IPS-18c (cell line): ENCODE measurements around the gene KCNAB2.

Experiments
- H3K4me3 ChIP-seq: 2 replicates; pipeline ENCODE4 v1.7.0; 2013; ENCODE audit warnings: low read depth, mild to moderate bottlenecking, low read length, moderate library complexity; ENCODE audit not compliant: insufficient read depth
- H3K9me3 ChIP-seq: one replicate; pipeline ENCODE4 v1.6.1; 2013; ENCODE audit warnings: mild to moderate bottlenecking, low read length, moderate library complexity; ENCODE audit not compliant: control insufficient read depth, insufficient read depth

Gene KCNAB2

GRCh38 chr1:6134741-6135510, 89.2 kb downstream of the KCNAB2 start:
- no peak overlapping the region for H3K4me3 ChIP-seq

DNA sequence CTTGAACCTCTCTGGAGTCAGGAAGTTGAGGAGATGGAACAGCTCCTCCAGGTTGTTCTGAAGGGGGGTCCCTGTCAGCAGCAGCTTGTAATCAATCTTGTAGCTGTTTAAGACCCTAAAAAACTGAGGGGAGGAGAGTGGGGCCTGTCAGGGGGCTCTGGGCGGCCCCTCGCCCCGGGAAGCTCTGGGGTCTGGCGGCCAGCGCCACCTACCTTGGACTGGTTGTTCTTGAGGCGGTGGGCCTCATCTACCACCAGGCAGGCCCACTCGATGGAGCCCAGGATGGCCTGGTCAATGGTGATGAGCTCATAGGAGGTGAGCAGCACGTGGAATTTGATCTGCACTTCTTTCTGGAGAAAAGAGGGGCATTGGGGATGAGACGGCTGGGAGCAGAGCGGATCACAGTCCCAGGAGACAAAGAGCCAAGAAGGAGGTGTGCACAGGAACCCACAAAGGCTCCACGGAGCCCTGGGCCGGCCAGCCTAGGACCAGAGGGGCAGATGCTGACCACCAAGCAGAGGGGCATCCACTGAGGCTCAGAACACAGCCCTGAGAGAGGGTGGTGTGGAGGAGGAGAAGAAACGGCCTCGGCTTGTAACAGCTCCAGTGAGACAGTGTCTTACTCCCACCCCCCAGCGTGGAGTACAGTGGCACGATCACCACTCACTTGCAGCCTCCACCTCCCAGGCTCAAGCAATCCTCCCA, 91.0 kb downstream of the KCNAB2 start:
- Histone ChIP-seq H3K9me3 (no peaks in the 10 kb centered on the region), H3K4me3 (no peak overlapping the region)

More at GRCh38 chr1:6134741-6135510, 89.2 kb downstream of the KCNAB2 start:
- H3K9me3 ChIP-seq = no peaks in the 10 kb centered on the region

DNA sequence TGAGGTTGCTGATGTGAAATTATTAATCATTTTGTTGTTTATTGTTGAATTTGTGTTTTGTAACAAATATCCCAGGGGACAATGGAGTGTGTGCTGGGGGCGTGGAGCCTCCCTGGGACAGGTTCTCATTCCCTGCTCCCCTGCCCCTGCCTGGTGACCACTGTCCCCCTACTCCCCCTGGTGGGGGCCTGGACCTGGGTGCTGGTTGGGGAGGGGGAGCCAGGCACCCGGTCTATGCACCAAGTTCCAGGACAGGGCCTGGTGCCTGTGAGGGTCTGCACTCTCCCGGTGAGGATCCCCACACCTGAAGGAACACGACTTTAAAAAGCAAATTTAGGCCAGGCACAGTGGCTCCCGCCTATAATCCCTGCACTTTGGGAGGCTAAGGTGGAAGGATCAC, 92.1 kb downstream of the KCNAB2 start:
- Histone ChIP-seq H3K4me3 (no peak overlapping the region), H3K9me3 (no peaks in the 10 kb centered on the region)

- no peaks in the 10 kb centered on the region for H3K9me3 ChIP-seq
- no peak overlapping the region for H3K4me3 ChIP-seq
Observed at GRCh38 chr1:6140413-6140812, 94.7 kb downstream of the KCNAB2 start.

DNA sequence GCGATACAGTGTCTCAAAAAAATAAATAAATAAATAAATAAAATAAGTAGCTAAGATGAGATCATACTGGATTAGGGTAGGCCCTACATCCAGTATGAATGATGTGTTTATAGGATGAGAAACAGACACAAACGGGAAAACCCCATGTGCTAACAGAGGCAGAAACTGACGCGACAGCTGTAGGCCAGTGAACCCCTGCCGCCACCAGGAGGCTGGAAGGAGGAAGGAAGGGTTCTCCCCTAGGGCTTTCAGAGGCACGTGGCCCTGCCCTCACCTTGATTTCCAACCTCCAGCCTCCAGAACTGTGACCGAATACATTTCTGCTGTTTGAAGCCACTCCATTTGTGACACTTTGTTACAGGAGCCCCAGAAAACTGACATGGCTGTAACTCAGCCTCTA, 95.9 kb downstream of the KCNAB2 start:
- no peaks in the 10 kb centered on the region for H3K9me3 ChIP-seq
- no peak overlapping the region for H3K4me3 ChIP-seq

- no peak overlapping the region for H3K4me3 ChIP-seq
- no peaks in the 10 kb centered on the region for H3K9me3 ChIP-seq
Observed at GRCh38 chr1:6142036-6142621, 96.4 kb downstream of the KCNAB2 start.

- no peak overlapping the region for H3K4me3 ChIP-seq
Observed at GRCh38 chr1:6142734-6143133, 97.0 kb downstream of the KCNAB2 start.

DNA sequence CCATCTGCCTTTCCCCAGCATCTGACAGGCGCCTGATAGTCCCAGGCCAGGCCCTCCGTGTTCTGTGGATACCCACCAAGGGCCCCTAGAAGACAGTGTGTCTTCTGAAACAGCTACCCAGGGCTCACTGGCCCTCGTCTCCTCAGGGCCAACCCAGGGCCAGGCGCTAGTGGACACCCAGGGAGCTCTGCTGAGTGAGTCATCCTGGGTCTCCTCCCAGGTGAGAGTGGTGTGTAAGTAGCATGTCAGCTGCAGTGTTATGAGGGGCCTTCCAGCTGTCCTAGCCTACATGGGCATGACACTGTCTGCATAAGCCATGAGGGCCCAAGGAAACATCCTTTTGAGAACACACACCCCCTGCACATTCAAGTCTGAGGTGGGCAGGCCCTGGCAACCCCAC, 97.7 kb downstream of the KCNAB2 start:
- no peak overlapping the region for H3K4me3 ChIP-seq
- H3K9me3 ChIP-seq = no peaks in the 10 kb centered on the region

More at GRCh38 chr1:6142734-6143133, 97.0 kb downstream of the KCNAB2 start:
- no peaks in the 10 kb centered on the region for H3K9me3 ChIP-seq

- H3K9me3 ChIP-seq = peaks cover 3% of the 10 kb centered on the region
- no peak overlapping the region for H3K4me3 ChIP-seq
Observed at GRCh38 chr1:6144175-6144574, 98.5 kb downstream of the KCNAB2 start.

DNA sequence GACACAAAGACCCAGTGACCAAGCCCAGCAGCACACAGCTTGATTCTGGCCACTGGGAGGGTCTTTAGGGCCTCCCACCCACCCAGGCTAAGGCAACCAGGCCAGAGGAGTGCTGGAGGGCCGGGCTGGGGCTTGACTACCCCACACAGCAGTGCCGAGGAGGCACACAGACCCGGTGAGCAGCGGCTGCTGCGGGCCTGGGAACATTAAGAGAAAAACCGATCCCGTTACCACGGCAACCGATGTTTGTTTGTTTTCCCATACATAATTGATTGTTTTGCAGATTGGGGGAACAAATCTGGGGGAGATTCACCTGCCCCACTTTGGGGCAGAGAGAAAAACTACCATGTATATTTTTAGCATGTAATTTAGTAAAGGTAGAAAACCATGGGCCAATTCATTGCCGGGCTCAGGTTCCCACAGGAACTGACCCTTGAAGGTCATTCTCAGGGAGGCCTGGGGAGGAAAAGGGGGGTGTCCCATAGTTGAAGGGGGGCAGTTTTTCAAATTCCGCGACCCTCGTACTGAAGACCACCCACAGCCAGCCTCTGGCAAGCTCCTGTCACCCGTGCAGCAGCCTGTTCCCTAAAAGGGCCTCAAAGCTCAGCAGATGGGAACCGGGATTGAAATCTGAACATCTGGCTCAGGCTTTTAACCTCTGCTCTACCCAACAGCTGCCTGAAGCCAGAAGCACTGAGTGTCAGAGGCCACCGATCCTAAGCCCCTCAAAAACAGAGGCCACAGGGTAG, 99.1 kb downstream of the KCNAB2 start:
- Histone ChIP-seq H3K4me3 (no peak overlapping the region), H3K9me3 (peaks cover 3% of the 10 kb centered on the region)

GRCh38 chr1:6145396-6145750, 99.7 kb downstream of the KCNAB2 start:
- Histone ChIP-seq H3K4me3 (no peak overlapping the region), H3K9me3 (peaks cover 3% of the 10 kb centered on the region)

- no peak overlapping the region for H3K4me3 ChIP-seq
- H3K9me3 ChIP-seq = peaks cover 3% of the 10 kb centered on the region
Observed at GRCh38 chr1:6145864-6146410, 100.2 kb downstream of the KCNAB2 start.

GRCh38 chr1:6148497-6149241, 103.0 kb downstream of the KCNAB2 start:
- H3K9me3 ChIP-seq = peaks cover 3% of the 10 kb centered on the region
- H3K4me3 ChIP-seq = peak overlapping the region; percentile 40

DNA sequence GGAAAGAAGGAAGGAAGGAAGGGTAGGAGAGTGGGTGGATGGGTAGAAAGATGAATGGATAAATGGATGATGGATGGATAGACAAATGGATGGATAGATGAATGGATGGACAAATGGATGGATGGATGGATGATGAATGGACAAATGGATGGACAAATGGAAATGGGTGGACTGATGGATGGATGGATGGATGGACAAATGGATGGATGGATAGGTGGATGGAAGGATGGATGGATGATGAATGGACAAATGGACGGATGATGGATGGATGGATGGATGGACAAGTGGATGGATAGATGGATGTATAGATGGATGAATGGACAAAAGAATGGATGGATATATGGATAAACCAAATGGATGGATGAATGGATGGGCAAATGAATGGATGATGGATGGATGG, 103.9 kb downstream of the KCNAB2 start:
- H3K9me3 ChIP-seq = peaks cover 3% of the 10 kb centered on the region
- no peak overlapping the region for H3K4me3 ChIP-seq

- H3K9me3 ChIP-seq = peaks cover 3% of the 10 kb centered on the region
Observed at GRCh38 chr1:6150006-6150938, 104.6 kb downstream of the KCNAB2 start.

More at GRCh38 chr1:6150006-6150938, 104.6 kb downstream of the KCNAB2 start:
- H3K4me3 ChIP-seq = no peak overlapping the region
